ENCODE results near the gene B4GALT6.

- TF ChIP-seq, protein P1, sequence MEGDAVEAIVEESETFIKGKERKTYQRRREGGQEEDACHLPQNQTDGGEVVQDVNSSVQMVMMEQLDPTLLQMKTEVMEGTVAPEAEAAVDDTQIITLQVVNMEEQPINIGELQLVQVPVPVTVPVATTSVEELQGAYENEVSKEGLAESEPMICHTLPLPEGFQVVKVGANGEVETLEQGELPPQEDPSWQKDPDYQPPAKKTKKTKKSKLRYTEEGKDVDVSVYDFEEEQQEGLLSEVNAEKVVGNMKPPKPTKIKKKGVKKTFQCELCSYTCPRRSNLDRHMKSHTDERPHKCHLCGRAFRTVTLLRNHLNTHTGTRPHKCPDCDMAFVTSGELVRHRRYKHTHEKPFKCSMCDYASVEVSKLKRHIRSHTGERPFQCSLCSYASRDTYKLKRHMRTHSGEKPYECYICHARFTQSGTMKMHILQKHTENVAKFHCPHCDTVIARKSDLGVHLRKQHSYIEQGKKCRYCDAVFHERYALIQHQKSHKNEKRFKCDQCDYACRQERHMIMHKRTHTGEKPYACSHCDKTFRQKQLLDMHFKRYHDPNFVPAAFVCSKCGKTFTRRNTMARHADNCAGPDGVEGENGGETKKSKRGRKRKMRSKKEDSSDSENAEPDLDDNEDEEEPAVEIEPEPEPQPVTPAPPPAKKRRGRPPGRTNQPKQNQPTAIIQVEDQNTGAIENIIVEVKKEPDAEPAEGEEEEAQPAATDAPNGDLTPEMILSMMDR (IDR thresholded peaks at IDR 0.05; ENCODE audit: insufficient read depth, low read depth, low read length), result no peak
- no peak for TF ChIP-seq EZH2 (IDR thresholded peaks at IDR 0.05; ENCODE audit: insufficient read depth, low read length)
These were observed 73.8 kb downstream of the B4GALT6 start for GRCh38 chr18:31610286-31611205.
